Stomach (tissue), 9 donors: Measurements from ENCODE around the gene TPBG. TPM values are rescaled to one million over a fixed set of nuclear protein-coding genes. Genes with fewer than 3 reads are reported as not detected.

Experiments used
- DNase-seq, 2 donors: peaks; one replicate each; pipeline versions ENCODE4 v3.0.0 to v3.0.0-alpha.2; 2013 to 2019
- H3K27ac ChIP-seq, 5 donors: fragments of 200-600 bp in 4 of 5; sonication (generic) in 4 of 5; one replicate each; pipeline ENCODE4 v1.5.1; 2013 to 2019; ENCODE audit warnings: mild to moderate bottlenecking in 1 of 5, moderate library complexity in 1 of 5
- H3K27me3 ChIP-seq, 3 donors: fragments of 200-600 bp; sonication (generic); one replicate each; pipeline ENCODE4 v1.5.1; 2017 to 2019; ENCODE audit warnings: mixed run types in 1 of 3
- H3K36me3 ChIP-seq, 4 donors: fragments of 200-600 bp; sonication (generic); 1 replicate in 3 of 4; 2 replicates in 1 of 4; pipeline ENCODE4 v1.5.1; 2016 to 2019
- H3K4me1 ChIP-seq, 4 donors: fragments of 200-600 bp; sonication (generic); one replicate each; pipeline ENCODE4 v1.5.1; 2016 to 2019
- H3K4me3 ChIP-seq, 4 donors: fragments of 200-600 bp; sonication (generic) in 3 of 4; one replicate each; pipeline ENCODE4 v1.5.1; 2016 to 2019; ENCODE audit warnings: mild to moderate bottlenecking in 1 of 4
- H3K9me3 ChIP-seq, 4 donors: fragments of 200-600 bp; sonication (generic); one replicate each; pipeline ENCODE4 v1.5.1; 2016 to 2019
- EP300 ChIP-seq: sonication (generic); formaldehyde crosslinking; IDR thresholded peaks from one replicate; pipeline ENCODE4 v1.6.1; 2017; ENCODE audit warnings: antibody characterized with exemption
- POLR2A ChIP-seq, 4 donors: fragments of 450-650 bp; IDR thresholded peaks; one replicate each; pipeline ENCODE4 v1.6.1; 2016; ENCODE audit warnings: antibody characterized with exemption in 4 of 4, control low read depth in 2 of 4, mild to moderate bottlenecking in 1 of 4, moderate library complexity in 1 of 4
- POLR2AphosphoS5 ChIP-seq, 3 donors: sonication (generic); formaldehyde crosslinking; IDR thresholded peaks; one replicate each; pipeline ENCODE4 v1.6.1; 2016; ENCODE audit warnings: antibody characterized with exemption in 3 of 3
- WGBS, 5 donors: extraction: QIAGEN DNeasy Blood & Tissue Kit in 3 of 5; methylation state at CpG; one replicate each; pipeline versions ENCODE4 v1.1.5 to v1.1.7; 2013 to 2018; 5-methylcytosine and 5-hydroxymethylcytosine counted together
- intact Hi-C: fragments of 100-400 bp; cut with DNase I; formaldehyde crosslinking; loops from one replicate; pipeline ENCODE4 v1.15.1; 2023; ENCODE audit warnings: low total_unique reads
- polyA plus RNA-seq, 3 donors: library from polyadenylated mRNA; stranded (reverse); fragments of 200-250 nt; gene quantifications; one replicate each; pipeline ENCODE4 v1.2.3, GENCODE V29; 2013
- total RNA-seq, 5 donors: library from RNA; depleted of rRNA; stranded (reverse); fragments of >200 nt; gene quantifications; one replicate each; pipeline versions ENCODE4 v1.1.0 to v1.2.3, GENCODE V29; 2014 to 2016
- TF ChIP-seq, protein P1 (sequence below), 7 experiments: fragments of 450-650 bp in 4 of 7; fragments of 200-600 bp in 3 of 7; sonication (generic) in 3 of 7; IDR thresholded peaks; one replicate each; pipeline ENCODE4 v1.5.1; 2016 to 2019; ENCODE audit warnings: antibody characterized with exemption in 7 of 7, control low read depth in 2 of 7, mild to moderate bottlenecking in 1 of 7
- donor health status: healthy with polysubstance abuse.
- donor health status: Bipolar disorder and iron deficiency.
- donor health status: healthy.

TPBG gene
- total and polyA plus RNA-seq, 8 donors: 1.4 to 21.2 (median 8.5) TPM

GRCh38 chr6:82362144-82362543 is 1.5 kb upstream of the TPBG start:
- H3K27me3 ChIP-seq: peaks cover 0 to 59% (median 10%) of the 10 kb centered on the region in 3 donors
- H3K9me3 ChIP-seq: no peaks in the 10 kb centered on the region
- intact Hi-C loops: no loop called here
- H3K4me3 ChIP-seq: no peak overlapping the region
- no peak for DNase-seq
- no peaks in the 10 kb centered on the region for H3K36me3 ChIP-seq
- TF ChIP-seq EP300: no peak
- no peak for TF ChIP-seq POLR2AphosphoS5 (IDR thresholded peaks at IDR 0.05)
- TF ChIP-seq, protein P1, sequence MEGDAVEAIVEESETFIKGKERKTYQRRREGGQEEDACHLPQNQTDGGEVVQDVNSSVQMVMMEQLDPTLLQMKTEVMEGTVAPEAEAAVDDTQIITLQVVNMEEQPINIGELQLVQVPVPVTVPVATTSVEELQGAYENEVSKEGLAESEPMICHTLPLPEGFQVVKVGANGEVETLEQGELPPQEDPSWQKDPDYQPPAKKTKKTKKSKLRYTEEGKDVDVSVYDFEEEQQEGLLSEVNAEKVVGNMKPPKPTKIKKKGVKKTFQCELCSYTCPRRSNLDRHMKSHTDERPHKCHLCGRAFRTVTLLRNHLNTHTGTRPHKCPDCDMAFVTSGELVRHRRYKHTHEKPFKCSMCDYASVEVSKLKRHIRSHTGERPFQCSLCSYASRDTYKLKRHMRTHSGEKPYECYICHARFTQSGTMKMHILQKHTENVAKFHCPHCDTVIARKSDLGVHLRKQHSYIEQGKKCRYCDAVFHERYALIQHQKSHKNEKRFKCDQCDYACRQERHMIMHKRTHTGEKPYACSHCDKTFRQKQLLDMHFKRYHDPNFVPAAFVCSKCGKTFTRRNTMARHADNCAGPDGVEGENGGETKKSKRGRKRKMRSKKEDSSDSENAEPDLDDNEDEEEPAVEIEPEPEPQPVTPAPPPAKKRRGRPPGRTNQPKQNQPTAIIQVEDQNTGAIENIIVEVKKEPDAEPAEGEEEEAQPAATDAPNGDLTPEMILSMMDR (IDR thresholded peaks at IDR 0.05): no peak
- TF ChIP-seq POLR2A (IDR thresholded peaks at IDR 0.05): no peak
- no peak overlapping the region for H3K27ac ChIP-seq
- H3K4me1 ChIP-seq: peaks cover 9 to 32% (median 26%) of the 10 kb centered on the region in 4 donors
- WGBS, 5 donors: 48 to 65% (median 57%) methylated on average over 4 of the region's 4 CpGs

- H3K27ac ChIP-seq: peak overlapping the region in 3 of 5 donors; percentile 82 to 83 (median 82)
- H3K4me1 ChIP-seq: peaks cover 9 to 32% (median 26%) of the 10 kb centered on the region in 4 donors
- H3K9me3 ChIP-seq: no peaks in the 10 kb centered on the region
- H3K4me3 ChIP-seq: peak overlapping the region; percentile 57 to 86 (median 66)
- intact Hi-C loops: no loop called here
- no peaks in the 10 kb centered on the region for H3K36me3 ChIP-seq
- DNase-seq: peak in 1 of 2 donors; percentile 62
- peaks cover 0 to 59% (median 10%) of the 10 kb centered on the region in 3 donors for H3K27me3 ChIP-seq
- TF ChIP-seq POLR2AphosphoS5 (IDR thresholded peaks at IDR 0.05) (no peak), POLR2A (IDR thresholded peaks at IDR 0.05) (no peak), EP300 (no peak)
- TF ChIP-seq, protein P1 (IDR thresholded peaks at IDR 0.05): no peak
- 1 to 8% (median 5%) methylated on average over 12 to 13 of the region's 13 CpGs for WGBS, 5 donors
Observed at GRCh38 chr6:82362878-82363427, 664 bp upstream of the TPBG start.

- Histone ChIP-seq H3K27me3 (peaks cover 0 to 58% (median 10%) of the 10 kb centered on the region in 3 donors), H3K36me3 (no peaks in the 10 kb centered on the region), H3K27ac (peak overlapping the region; percentile 63 to 83 (median 82)), H3K4me3 (peak overlapping the region; percentile 57 to 86 (median 66)), H3K4me1 (peaks cover 9 to 32% (median 26%) of the 10 kb centered on the region in 4 donors), H3K9me3 (no peaks in the 10 kb centered on the region)
- intact Hi-C loops: no loop called here
- 0 to 1% (median 1%) methylated on average over 63 to 88 of the region's 88 CpGs for WGBS, 5 donors
- TF ChIP-seq POLR2AphosphoS5 (IDR thresholded peaks at IDR 0.05) (peak in 1 of 3 donors; percentile 46), POLR2A (IDR thresholded peaks at IDR 0.05) (no peak)
- peak; percentile 49 to 80 for DNase-seq
Observed at GRCh38 chr6:82364087-82365015, 734 bp downstream of the TPBG start.

GRCh38 chr6:82365016-82365795 is 1.6 kb downstream of the TPBG start:
- H3K36me3 ChIP-seq: no peaks in the 10 kb centered on the region
- peaks cover 0 to 54% (median 10%) of the 10 kb centered on the region in 3 donors for H3K27me3 ChIP-seq
- H3K27ac ChIP-seq: peak overlapping the region; percentile 63 to 83 (median 82)
- 6 to 8% (median 8%) methylated on average over 39 to 67 of the region's 67 CpGs for WGBS, 5 donors
- DNase-seq: peak; percentile 42 to 71
- intact Hi-C loops: no loop called here
- TF ChIP-seq POLR2A (IDR thresholded peaks at IDR 0.05) (no peak), POLR2AphosphoS5 (IDR thresholded peaks at IDR 0.05) (no peak), EP300 (no peak)
- TF ChIP-seq, protein P1 (IDR thresholded peaks at IDR 0.05): peak in 1 of 7 experiments; percentile 9
- H3K4me3 ChIP-seq: peak overlapping the region; percentile 57 to 86 (median 66)
- H3K9me3 ChIP-seq: no peaks in the 10 kb centered on the region
- peaks cover 9 to 32% (median 26%) of the 10 kb centered on the region in 4 donors for H3K4me1 ChIP-seq
